ENCODE measurements around the gene RBM47. TPM values are rescaled to one million over a fixed set of nuclear protein-coding genes. Genes with fewer than 3 reads are reported as not detected.
"Not testable (repeated sequence)": the region's sequence is repeated elsewhere in the genome, so short reads cannot be mapped to it uniquely, and the experiment has no call there.

RBM47 gene
- total RNA-seq, 1 experiment from 2014 or later, result 70.3 TPM

DNA sequence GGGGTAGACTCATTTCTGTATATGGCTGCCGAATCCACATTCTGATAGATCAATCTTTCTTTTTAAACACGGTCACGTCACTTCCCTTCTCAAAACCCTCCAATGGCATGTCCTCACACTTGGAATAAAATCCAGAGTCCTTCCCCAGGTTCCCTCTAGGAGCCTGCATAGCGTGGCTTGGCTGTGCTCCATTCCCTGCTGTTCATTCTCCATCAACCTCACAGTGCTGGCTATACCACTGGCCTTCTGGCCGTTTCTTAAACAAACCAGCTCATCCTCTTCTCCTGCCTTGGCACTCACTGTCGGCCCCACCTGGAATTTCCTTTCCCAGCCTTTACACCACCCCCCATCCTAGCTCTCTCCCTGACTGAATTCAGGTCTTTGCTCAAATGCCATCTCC is 77.1 kb downstream of the RBM47 start:
- no peak overlapping the region for H3K4me2 ChIP-seq (ENCODE audit: insufficient read depth, insufficient read length, low read length)
- no peak overlapping the region for H3K4ac ChIP-seq (ENCODE audit: low read depth, low read length)
- no peak overlapping the region for H3T11ph ChIP-seq (ENCODE audit: low read length)
- no peak overlapping the region for H3K23ac ChIP-seq (ENCODE audit: insufficient read length, low read depth, low read length)
- TF ChIP-seq, protein P1, sequence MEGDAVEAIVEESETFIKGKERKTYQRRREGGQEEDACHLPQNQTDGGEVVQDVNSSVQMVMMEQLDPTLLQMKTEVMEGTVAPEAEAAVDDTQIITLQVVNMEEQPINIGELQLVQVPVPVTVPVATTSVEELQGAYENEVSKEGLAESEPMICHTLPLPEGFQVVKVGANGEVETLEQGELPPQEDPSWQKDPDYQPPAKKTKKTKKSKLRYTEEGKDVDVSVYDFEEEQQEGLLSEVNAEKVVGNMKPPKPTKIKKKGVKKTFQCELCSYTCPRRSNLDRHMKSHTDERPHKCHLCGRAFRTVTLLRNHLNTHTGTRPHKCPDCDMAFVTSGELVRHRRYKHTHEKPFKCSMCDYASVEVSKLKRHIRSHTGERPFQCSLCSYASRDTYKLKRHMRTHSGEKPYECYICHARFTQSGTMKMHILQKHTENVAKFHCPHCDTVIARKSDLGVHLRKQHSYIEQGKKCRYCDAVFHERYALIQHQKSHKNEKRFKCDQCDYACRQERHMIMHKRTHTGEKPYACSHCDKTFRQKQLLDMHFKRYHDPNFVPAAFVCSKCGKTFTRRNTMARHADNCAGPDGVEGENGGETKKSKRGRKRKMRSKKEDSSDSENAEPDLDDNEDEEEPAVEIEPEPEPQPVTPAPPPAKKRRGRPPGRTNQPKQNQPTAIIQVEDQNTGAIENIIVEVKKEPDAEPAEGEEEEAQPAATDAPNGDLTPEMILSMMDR (conservative IDR thresholded peaks at IDR 0.05), result no peak
- no peak overlapping the region for H2AK5ac ChIP-seq (ENCODE audit: insufficient read length, low read length)
- H2BK15ac ChIP-seq (ENCODE audit: low read depth, low read length), result no peak overlapping the region
- peaks cover 6% of the 10 kb centered on the region for H3K79me1 ChIP-seq (ENCODE audit: insufficient read depth, low read depth, low read length, poor library complexity, severe bottlenecking)
- H3K9ac ChIP-seq (ENCODE audit: extremely low read depth, insufficient read length, low read length), result no peak overlapping the region
- Mint-ChIP-seq H3K4me1 (peaks cover 35% of the 10 kb centered on the region in 2 experiments), H3K27ac (peak overlapping the region in 2 of 3 experiments; percentile 7 to 22; a peak in 3 of 7 replicates), H3K9me3 (no peaks in the 10 kb centered on the region), H3K27me3 (ENCODE audit: low read depth) (no peaks in the 10 kb centered on the region), H3K36me3 (ENCODE audit: insufficient read depth in 1 of 3, low read depth in 3 of 3) (peaks cover 7 to 19% (median 12%) of the 10 kb centered on the region in 3 experiments; a peak in 5 of 7 replicates), H3K4me3 (no peak overlapping the region; a peak in 1 of 5 replicates)
- no peak overlapping the region for H4K5ac ChIP-seq (ENCODE audit: insufficient read length, low read depth, low read length)
- no peak overlapping the region for H2BK120ac ChIP-seq (ENCODE audit: low read depth, low read length, poor library complexity, severe bottlenecking)
- H3K27ac ChIP-seq (ENCODE audit: insufficient read length, low read depth, low read length), result no peak overlapping the region
- no peak overlapping the region for H4K8ac ChIP-seq (replicated peaks; ENCODE audit: insufficient read length, low read depth, low read length)
- no peak overlapping the region for H2BK20ac ChIP-seq (ENCODE audit: low read depth, low read length, poor library complexity, severe bottlenecking)
- no peaks in the 10 kb centered on the region for H3K9me3 ChIP-seq (ENCODE audit: control insufficient read depth, low read depth, low read length)
- H3K27me3 ChIP-seq (ENCODE audit: insufficient read depth, low read length), result no peaks in the 10 kb centered on the region
- no peaks in the 10 kb centered on the region for H3K23me2 ChIP-seq (ENCODE audit: insufficient read length, low read depth, low read length, poor library complexity, severe bottlenecking)
- H2AFZ ChIP-seq (ENCODE audit: low read length), result no peak overlapping the region
- H2BK12ac ChIP-seq (ENCODE audit: insufficient read length, low read depth, low read length), result no peak overlapping the region
- no peak overlapping the region for H3K18ac ChIP-seq (ENCODE audit: insufficient read length, low read depth, low read length)
- no peak overlapping the region for H2BK5ac ChIP-seq (ENCODE audit: insufficient read length, low read length)
- DNase-seq, result peak; percentile 52
- no peak overlapping the region for H4K91ac ChIP-seq (ENCODE audit: insufficient read length, low read depth, low read length)
- H3K56ac ChIP-seq (ENCODE audit: insufficient read length, low read depth, low read length), result no peak overlapping the region
- no CpG with 5 or more reads among the region's 6 CpGs for WGBS (ENCODE audit: extremely low coverage, insufficient read length, low lambda C conversion rate)
- H3K79me2 ChIP-seq (ENCODE audit: insufficient read depth, low read length), result peaks cover 17% of the 10 kb centered on the region; the same call in 1 of the 2 replicates
- H3K14ac ChIP-seq (ENCODE audit: insufficient read depth, low read length), result no peak overlapping the region
- peaks cover 6% of the 10 kb centered on the region; the same call in 1 of the 2 replicates for H3K4me1 ChIP-seq (ENCODE audit: insufficient read depth, low read length)
- no peaks in the 10 kb centered on the region for H4K20me1 ChIP-seq (ENCODE audit: control insufficient read depth, insufficient read depth, insufficient read length)

DNA sequence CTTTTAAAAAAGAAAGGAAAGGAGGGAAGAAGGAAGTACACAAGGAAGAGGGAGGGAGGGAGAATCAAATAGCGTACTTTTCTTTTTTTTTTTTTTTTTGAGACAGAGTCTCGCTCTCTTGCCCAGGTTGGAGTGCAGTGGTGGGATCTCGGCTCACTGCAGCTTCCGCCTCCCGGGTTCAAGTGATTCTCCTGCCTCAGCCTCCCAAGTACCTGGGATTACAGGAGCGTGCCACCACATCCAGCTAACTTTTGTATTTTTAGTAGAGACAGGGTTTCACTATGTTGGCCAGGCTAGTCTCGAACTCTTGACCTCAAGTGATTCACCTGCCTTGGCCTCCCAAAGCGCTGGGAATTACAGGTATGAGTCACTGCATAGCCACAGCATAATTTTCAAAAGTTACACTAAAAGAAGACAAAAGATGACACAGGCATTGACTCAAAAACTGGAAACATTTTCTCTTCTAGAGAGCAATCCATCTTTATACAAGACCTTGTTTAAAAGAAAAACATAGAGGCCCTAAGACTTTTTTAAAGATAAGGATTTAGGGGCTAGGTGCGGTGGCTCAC is 78.0 kb downstream of the RBM47 start:
- H3K79me2 ChIP-seq (ENCODE audit: insufficient read depth, low read length), result peaks cover 17% of the 10 kb centered on the region; the same call in 1 of the 2 replicates
- H3T11ph ChIP-seq (ENCODE audit: low read length); H3K18ac ChIP-seq (ENCODE audit: insufficient read length, low read depth, low read length); H3K27ac ChIP-seq (ENCODE audit: insufficient read length, low read depth, low read length); H3K9me3 ChIP-seq (ENCODE audit: control insufficient read depth, low read depth, low read length); H3K79me1 ChIP-seq (ENCODE audit: insufficient read depth, low read depth, low read length, poor library complexity, severe bottlenecking); H3K4me2 ChIP-seq (ENCODE audit: insufficient read depth, insufficient read length, low read length); DNase-seq; H3K9me3 Mint-ChIP-seq; H4K91ac ChIP-seq (ENCODE audit: insufficient read length, low read depth, low read length); H2BK20ac ChIP-seq (ENCODE audit: low read depth, low read length, poor library complexity, severe bottlenecking); H4K5ac ChIP-seq (ENCODE audit: insufficient read length, low read depth, low read length); H3K4me3 Mint-ChIP-seq; H3K23ac ChIP-seq (ENCODE audit: insufficient read length, low read depth, low read length); H3K23me2 ChIP-seq (ENCODE audit: insufficient read length, low read depth, low read length, poor library complexity, severe bottlenecking); H2BK12ac ChIP-seq (ENCODE audit: insufficient read length, low read depth, low read length); H3K4ac ChIP-seq (ENCODE audit: low read depth, low read length); H3K27me3 Mint-ChIP-seq (ENCODE audit: low read depth); H3K14ac ChIP-seq (ENCODE audit: insufficient read depth, low read length); H2AK5ac ChIP-seq (ENCODE audit: insufficient read length, low read length); H3K9ac ChIP-seq (ENCODE audit: extremely low read depth, insufficient read length, low read length); H3K56ac ChIP-seq (ENCODE audit: insufficient read length, low read depth, low read length); H3K4me1 ChIP-seq (ENCODE audit: insufficient read depth, low read length); H4K8ac ChIP-seq (replicated peaks; ENCODE audit: insufficient read length, low read depth, low read length); H2BK5ac ChIP-seq (ENCODE audit: insufficient read length, low read length); H3K27me3 ChIP-seq (ENCODE audit: insufficient read depth, low read length); H2BK15ac ChIP-seq (ENCODE audit: low read depth, low read length); H2BK120ac ChIP-seq (ENCODE audit: low read depth, low read length, poor library complexity, severe bottlenecking); H4K20me1 ChIP-seq (ENCODE audit: control insufficient read depth, insufficient read depth, insufficient read length); H2AFZ ChIP-seq (ENCODE audit: low read length): not testable (repeated sequence)
- Mint-ChIP-seq H3K36me3 (ENCODE audit: insufficient read depth in 1 of 3, low read depth in 3 of 3) (peaks cover 11 to 26% (median 16%) of the 10 kb centered on the region in 3 experiments; a peak in 5 of 7 replicates), H3K27ac (peak overlapping the region in 2 of 3 experiments; percentile 5 to 48; a peak in 2 of 7 replicates), H3K4me1 (peaks cover 35% of the 10 kb centered on the region in 2 experiments)
- WGBS (ENCODE audit: extremely low coverage, insufficient read length, low lambda C conversion rate), result no CpG with 5 or more reads among the region's 9 CpGs

Measured in H9 (cell line).